ENCODE results near the gene CDKN1A. TPM values are rescaled to one million over a fixed set of nuclear protein-coding genes. Genes with fewer than 3 reads are reported as not detected.

Gene CDKN1A
- total and polyA plus RNA-seq, 9 of the 15 experiments (the other 6 are each of a cell fraction or from before 2014, with no cell fraction given) = 0.25 to 8.1 (median 5.1) TPM

GRCh38 chr6:36701401-36701991 lies 23.0 kb downstream of the CDKN1A start (continued):
- TF ChIP-seq ZNF253 (CRISPR knock-in tag; conservative IDR thresholded peaks at IDR 0.05) (no peak), TCF3 (CRISPR knock-in tag; IDR thresholded peaks at IDR 0.05) (no peak), MLX (CRISPR knock-in tag; conservative IDR thresholded peaks at IDR 0.05) (no peak), ID3 (CRISPR knock-in tag; IDR thresholded peaks at IDR 0.05) (no peak), ID3 (tag; IDR thresholded peaks at IDR 0.05) (no peak), SMARCC2 (IDR thresholded peaks at IDR 0.05; ENCODE audit: low read depth) (no peak), MAX (CRISPR knock-in tag; IDR thresholded peaks at IDR 0.05) (no peak), CHD4 (IDR thresholded peaks at IDR 0.05; ENCODE audit: insufficient read depth, insufficient replicate concordance, low read depth, low read length, poor library complexity, severe bottlenecking) (no peak), ETV6 (IDR thresholded peaks at IDR 0.05; ENCODE audit: borderline replicate concordance in 1 of 2, low read depth in 2 of 2, low read length in 1 of 2) (no peak), ETV6 (CRISPR knock-in tag; IDR thresholded peaks at IDR 0.05; ENCODE audit: borderline replicate concordance) (no peak), OTX1 (CRISPR knock-in tag; IDR thresholded peaks at IDR 0.05) (no peak), ZNF239 (CRISPR knock-in tag; IDR thresholded peaks at IDR 0.05) (no peak), SOX6 (IDR thresholded peaks at IDR 0.05) (no peak), JUN (IDR thresholded peaks at IDR 0.05; ENCODE audit: borderline replicate concordance, low read depth, low read length) (no peak), JUN (CRISPR knock-in tag; IDR thresholded peaks at IDR 0.05; ENCODE audit: borderline replicate concordance) (no peak), ZNF584 (CRISPR knock-in tag; IDR thresholded peaks at IDR 0.05; ENCODE audit: low read depth) (no peak), ZSCAN32 (CRISPR knock-in tag; IDR thresholded peaks at IDR 0.05) (no peak), ZNF586 (CRISPR knock-in tag; conservative IDR thresholded peaks at IDR 0.05) (no peak)
- TF ChIP-seq, protein P1, sequence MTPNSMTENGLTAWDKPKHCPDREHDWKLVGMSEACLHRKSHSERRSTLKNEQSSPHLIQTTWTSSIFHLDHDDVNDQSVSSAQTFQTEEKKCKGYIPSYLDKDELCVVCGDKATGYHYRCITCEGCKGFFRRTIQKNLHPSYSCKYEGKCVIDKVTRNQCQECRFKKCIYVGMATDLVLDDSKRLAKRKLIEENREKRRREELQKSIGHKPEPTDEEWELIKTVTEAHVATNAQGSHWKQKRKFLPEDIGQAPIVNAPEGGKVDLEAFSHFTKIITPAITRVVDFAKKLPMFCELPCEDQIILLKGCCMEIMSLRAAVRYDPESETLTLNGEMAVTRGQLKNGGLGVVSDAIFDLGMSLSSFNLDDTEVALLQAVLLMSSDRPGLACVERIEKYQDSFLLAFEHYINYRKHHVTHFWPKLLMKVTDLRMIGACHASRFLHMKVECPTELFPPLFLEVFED (CRISPR knock-in tag; conservative IDR thresholded peaks at IDR 0.05) = no peak
- TF ChIP-seq, protein P2, sequence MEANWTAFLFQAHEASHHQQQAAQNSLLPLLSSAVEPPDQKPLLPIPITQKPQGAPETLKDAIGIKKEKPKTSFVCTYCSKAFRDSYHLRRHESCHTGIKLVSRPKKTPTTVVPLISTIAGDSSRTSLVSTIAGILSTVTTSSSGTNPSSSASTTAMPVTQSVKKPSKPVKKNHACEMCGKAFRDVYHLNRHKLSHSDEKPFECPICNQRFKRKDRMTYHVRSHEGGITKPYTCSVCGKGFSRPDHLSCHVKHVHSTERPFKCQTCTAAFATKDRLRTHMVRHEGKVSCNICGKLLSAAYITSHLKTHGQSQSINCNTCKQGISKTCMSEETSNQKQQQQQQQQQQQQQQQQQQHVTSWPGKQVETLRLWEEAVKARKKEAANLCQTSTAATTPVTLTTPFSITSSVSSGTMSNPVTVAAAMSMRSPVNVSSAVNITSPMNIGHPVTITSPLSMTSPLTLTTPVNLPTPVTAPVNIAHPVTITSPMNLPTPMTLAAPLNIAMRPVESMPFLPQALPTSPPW (CRISPR knock-in tag; IDR thresholded peaks at IDR 0.05) = no peak

All from K562 (cell line).